Ishikawa (cell line): ENCODE measurements around the gene MYL7.

Experiments
- CEBPB ChIP-seq: IDR thresholded peaks from 2 replicates; pipeline ENCODE4 v1.6.1; 2012
- CREB1 ChIP-seq: IDR thresholded peaks from 2 replicates; pipeline ENCODE4 v1.6.1; 2012; ENCODE audit warnings: low read depth
- EGR1 ChIP-seq: IDR thresholded peaks from 2 replicates; pipeline ENCODE4 v1.6.1; 2012
- EP300 ChIP-seq: IDR thresholded peaks from 2 replicates; pipeline ENCODE4 v1.6.1; 2012; ENCODE audit warnings: borderline replicate concordance
- FOXM1 ChIP-seq: IDR thresholded peaks from 2 replicates; pipeline ENCODE4 v1.6.1; 2012; ENCODE audit warnings: low read depth, borderline replicate concordance
- MAX ChIP-seq: IDR thresholded peaks from 2 replicates; pipeline ENCODE4 v1.6.1; 2012
- NFIC ChIP-seq: IDR thresholded peaks from 2 replicates; pipeline ENCODE4 v1.6.1; 2012
- RAD21 ChIP-seq: IDR thresholded peaks from 2 replicates; pipeline ENCODE4 v1.6.1; 2012; ENCODE audit warnings: low read depth
- REST ChIP-seq: IDR thresholded peaks from 2 replicates; pipeline ENCODE4 v1.6.1; 2012; ENCODE audit warnings: low read depth, mild to moderate bottlenecking
- TAF1 ChIP-seq: IDR thresholded peaks from 2 replicates; pipeline ENCODE4 v1.6.1; 2012; ENCODE audit warnings: low read depth, mild to moderate bottlenecking
- TCF12 ChIP-seq: IDR thresholded peaks from 2 replicates; pipeline ENCODE4 v1.6.1; 2012; ENCODE audit warnings: low read depth
- TEAD4 ChIP-seq: IDR thresholded peaks from 2 replicates; pipeline ENCODE4 v1.6.1; 2012
- USF1 ChIP-seq: IDR thresholded peaks from 2 replicates; pipeline ENCODE4 v1.6.1; 2012
- YY1 ChIP-seq: IDR thresholded peaks from 2 replicates; pipeline ENCODE4 v1.6.1; 2012; ENCODE audit warnings: low read depth
- ZBTB7A ChIP-seq: IDR thresholded peaks from 2 replicates; pipeline ENCODE4 v1.6.1; 2012; ENCODE audit warnings: low read depth

Gene MYL7

DNA sequence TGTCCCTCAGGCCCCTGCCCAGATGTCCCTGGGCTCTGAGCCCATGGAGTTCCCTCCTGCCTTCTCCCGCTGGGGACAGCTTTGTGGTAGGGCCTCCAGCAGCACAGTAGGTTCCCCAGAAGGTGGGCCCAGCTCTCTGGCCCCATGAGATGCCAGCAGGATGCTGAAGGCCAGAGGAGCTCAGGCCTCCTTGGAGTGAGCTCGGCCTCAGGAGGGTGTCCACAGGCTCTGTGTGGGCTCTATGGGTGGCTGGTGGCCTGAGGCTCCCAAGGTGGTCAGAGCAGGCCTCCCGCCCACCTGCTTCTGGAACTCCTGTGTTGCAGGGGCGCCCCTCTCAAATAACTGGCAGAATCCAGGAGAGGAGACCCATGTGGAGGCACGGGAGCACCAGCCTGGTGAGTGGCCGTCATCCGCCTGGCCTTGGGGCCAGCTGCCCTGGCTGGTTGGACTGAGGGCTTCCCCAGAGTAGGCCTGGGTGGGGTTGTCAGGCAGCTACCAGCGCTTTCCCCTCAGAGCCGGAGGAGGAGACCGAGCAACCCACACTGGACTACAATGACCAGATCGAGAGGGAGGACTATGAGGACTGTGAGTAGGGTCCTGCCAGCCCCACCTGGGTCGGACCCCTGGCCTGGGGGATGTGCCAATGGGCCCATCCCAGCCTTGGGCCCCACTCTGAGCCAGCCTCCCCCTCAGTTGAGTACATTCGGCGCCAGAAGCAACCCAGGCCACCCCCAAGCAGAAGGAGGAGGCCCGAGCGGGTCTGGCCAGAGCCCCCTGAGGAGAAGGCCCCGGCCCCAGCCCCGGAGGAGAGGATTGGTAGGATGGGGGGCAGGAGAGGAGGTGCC, 33.8 kb downstream of the MYL7 start:
- TF ChIP-seq MAX (no peak), TCF12 (no peak), NFIC (no peak), ZBTB7A (no peak), FOXM1 (no peak), TEAD4 (no peak), EP300 (no peak)

DNA sequence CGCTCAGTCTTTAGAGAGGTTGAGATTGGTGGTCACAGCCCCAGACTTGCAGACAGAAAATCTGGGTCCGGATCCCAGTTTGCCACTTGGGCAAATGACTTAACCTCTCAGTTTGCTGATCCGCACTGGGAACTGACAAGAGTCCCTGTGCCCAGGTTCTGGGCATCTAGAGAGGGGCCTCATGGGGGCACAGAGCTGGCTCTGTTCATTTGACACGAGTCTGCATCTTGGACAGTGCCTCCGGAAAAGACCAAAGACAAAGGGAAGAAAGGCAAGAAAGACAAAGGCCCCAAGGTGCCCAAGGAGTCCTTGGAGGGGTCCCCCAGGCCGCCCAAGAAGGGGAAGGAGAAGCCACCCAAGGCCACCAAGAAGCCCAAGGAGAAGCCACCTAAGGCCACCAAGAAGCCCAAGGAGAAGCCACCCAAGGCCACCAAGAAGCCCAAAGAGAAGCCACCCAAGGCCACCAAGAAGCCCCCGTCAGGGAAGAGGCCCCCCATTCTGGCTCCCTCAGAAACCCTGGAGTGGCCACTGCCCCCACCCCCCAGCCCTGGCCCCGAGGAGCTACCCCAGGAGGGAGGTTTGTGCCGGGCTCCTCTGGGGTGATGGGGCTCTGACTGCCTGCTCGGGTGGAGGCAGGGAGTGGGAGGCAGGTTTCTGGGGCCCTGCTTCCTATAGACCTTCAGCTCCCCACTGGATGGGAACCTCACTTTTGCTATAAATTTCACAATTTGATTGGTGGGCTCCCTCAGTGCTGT, 34.6 kb downstream of the MYL7 start:
- TF ChIP-seq USF1 (no peak), EGR1 (no peak), NFIC (no peak), CEBPB (no peak), EP300 (no peak), TEAD4 (no peak), REST (no peak), TCF12 (no peak), YY1 (no peak), MAX (no peak), ZBTB7A (no peak), TAF1 (no peak), CREB1 (no peak), FOXM1 (no peak), RAD21 (no peak)

DNA sequence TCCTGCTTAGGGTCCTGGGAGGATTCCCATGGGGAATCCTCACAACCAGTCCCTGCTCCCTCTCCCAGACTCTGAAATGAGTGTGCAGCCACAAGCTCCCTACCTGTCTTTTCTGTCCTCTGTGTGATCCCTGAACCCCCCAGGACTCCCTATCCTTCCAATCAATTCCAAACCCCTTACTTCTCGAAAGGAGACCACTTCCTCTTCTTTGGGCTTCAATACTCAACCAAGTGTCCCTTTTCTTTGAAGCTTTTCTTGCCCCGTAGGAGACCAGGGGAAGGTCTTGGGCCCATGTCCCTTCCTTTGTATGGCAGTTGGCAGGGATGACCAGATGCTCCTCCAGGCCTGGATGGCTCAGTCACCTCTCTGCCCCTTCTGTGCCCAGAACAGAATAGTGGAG, 35.3 kb downstream of the MYL7 start:
- no peak for TF ChIP-seq FOXM1
- no peak for TF ChIP-seq TCF12

- TF ChIP-seq CEBPB (peak; percentile 63), FOXM1 (no peak)
Measured at GRCh38 chr7:44104860-44105771, 36.0 kb downstream of the MYL7 start.

- TF ChIP-seq ZBTB7A, result peak; percentile 53; the same call in 1 of the 2 replicates
- TF ChIP-seq NFIC, result no peak
Measured at GRCh38 chr7:44103923-44104859, 36.9 kb downstream of the MYL7 start, which contains the start of gene AEBP1. AEBP1 (plus strand) TSS chr7:44104345; CDS start chr7:44104666, 321 bp downstream.

DNA sequence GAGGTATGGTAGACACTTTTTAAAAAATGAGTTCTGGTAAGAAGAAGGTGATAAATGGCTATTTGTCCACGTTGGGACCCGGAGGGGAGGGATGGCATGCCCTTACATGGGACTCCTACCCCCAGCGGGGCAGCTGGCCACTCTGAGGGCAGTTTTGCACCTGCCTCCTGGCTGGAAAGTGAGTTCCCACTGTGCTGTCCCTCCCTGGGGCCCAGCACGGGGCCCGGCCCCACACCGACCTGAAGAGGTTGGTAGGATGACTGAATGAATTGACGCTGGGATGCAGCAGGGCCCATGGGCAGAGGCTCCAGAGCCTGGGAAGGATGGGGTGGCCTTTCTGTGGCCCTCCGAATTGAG, 37.6 kb downstream of the MYL7 start:
- TF ChIP-seq YY1 (no peak), TCF12 (no peak), CREB1 (no peak), FOXM1 (no peak), REST (no peak), CEBPB (no peak), EP300 (no peak), TEAD4 (no peak)
